HG02938 (cell line): ENCODE results near the gene PPP3CB.
"Not testable (repeated sequence)": the region's sequence is repeated elsewhere in the genome, so short reads cannot be mapped to it uniquely, and the experiment has no call there.

Source experiments
- ATAC-seq: cut with Tn5 transposase; IDR thresholded peaks from one replicate; pipeline ENCODE4 v1.9.1; 2021; ENCODE audit warnings: mild to moderate bottlenecking, moderate library complexity; ENCODE audit not compliant: unreplicated experiment

PPP3CB gene

DNA sequence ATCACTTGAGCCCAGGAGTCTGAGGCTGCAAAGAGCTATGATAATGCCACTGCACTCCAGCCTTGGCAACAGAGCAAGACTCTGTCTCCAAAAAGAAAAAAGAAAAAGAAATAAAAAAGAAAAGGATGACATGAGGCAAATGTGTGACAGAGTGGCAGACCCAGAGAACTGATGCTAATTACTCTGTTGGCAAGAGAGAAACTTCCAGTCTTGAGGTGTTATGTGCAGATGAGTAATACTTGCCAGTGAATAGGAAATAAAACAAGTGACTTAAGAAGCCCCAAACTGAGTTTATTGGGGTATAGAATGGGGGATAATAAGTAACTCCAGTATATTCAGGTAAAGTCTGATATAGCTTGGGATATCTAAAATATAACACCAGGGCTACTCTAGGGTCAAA is 72.5 kb downstream of the PPP3CB start:
- ATAC-seq: no peak

DNA sequence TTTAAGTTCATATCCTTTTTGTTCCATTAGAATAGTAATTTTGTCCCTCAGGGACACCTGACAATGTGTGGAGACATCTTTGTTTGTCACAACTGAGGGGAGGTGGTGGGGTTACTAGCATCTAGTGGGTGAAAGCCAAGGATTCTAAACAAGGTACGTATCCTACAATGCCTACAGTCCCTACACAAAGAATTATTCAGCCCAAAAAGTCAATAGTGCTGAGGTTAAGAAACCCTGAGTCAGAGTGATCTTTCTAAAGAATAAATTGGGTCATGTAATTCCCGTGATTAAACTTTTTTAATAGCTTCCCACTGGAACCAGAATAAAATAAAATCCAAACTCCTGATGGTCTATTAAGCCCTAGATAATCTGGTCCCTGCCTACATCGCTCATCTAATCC is 79.3 kb downstream of the PPP3CB start:
- no peak for ATAC-seq

DNA sequence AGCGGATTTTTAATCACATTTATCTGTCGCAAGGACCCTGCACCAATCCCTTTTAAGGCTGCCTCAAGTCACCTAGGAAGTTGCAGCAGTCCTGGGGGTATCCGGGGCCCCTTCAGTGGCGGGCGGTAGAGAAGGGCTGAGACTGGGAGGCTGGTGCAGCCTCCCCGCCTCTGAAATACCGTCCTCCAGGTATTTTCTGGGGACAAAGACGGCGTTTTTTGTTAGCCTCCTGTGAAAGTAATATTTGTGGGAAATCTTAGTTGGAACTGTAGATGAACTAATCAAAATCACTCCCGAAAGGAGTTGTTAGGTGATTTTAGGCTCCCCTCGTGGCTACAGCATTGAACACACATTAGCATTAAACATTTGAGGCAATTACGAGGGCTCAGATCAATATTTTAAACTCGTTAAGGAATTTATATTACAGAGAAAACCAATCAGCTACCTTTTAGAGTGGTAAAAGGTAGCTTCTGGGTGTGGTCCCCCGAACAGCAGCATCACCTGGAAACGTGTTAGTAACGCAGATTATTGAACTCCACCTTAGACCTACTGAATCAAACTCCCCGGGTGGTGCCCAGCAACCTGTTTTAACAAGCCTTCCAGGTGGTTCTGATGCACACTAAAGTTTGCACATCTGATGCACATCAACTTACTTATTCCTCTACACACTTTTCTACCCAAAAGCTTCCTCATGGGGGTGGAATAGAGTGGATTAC is 81.4 kb downstream of the PPP3CB start:
- peak; percentile 28 for ATAC-seq

DNA sequence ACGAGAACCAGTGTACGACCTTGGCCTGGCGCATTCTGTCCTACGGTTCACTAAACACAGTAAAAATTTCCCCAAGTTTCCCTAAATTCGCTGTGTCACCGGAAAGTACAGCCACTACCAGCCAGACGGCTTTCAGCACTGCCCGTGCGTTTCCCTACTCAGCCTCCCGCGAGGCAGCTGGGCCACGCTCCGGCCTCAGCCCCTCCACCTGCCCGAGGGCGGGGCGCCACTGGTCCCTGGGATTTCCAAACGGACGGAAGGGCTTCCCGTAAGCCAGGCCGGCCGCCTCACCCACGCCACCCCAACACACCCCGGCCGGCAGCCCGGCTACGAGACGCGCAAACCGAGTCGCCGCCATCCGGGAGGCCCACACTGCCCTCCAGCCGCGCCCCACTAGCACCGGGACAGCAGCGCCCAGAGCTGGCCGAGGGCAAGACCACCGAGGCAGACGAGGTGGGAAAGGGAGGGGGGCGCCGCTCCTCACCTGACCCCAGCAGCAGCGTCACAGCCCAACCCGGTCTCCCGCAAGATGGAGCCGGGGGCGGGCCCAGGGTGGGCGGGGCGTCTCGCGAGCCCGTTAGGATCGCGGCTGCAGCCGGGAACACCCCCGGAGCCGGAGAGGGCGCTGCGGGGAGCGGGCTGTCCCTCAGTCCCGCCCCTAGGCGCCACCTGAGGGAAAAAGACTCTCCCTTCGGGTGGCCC is 82.1 kb downstream of the PPP3CB start, which contains the start of gene ANXA7:
ANXA7 (minus strand) TSS at position 531 of the 702 bp plus-strand sequence. CDS start 13,202 bp downstream, outside the sequence.
- peak; percentile 78 for ATAC-seq

DNA sequence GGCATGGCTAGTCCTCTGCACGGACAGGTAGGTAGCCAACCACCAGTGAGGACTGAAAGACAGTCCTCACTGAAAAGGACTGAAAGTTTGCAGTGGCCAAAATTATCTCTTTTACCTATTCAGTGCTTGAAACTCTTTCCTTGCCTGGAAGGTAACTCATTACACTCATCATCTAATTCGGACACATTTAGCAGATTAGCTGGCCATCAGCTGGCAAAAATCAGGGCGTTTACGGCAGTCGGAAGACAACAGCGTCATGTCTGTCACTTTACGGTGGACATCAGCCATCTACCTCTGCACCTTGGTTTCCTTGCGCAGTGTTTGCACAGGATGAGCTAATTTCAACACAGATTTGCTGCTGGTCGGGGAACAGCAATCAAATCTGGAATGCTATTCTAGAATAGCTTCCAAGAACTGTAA is 82.7 kb downstream of the PPP3CB start:
- peak; percentile 39 for ATAC-seq

DNA sequence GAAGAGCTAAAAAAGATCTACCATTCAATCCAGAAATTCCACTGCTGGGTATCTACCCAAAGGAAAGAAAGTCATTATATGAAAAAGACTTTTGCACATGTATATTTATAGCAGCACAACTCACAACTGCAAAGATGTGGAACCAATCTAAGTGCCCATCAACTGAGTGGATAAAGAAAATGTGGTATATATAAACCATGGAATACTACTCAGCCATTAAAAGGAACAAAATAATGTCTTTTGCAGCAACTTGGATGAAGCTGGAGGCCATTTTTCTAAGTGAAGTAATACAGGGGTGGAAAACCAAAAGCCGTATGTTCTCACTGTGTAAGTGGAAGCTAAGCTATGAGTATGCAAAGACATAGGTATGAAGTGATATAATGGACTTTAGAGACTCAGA is 84.9 kb downstream of the PPP3CB start:
- no peak for ATAC-seq

DNA sequence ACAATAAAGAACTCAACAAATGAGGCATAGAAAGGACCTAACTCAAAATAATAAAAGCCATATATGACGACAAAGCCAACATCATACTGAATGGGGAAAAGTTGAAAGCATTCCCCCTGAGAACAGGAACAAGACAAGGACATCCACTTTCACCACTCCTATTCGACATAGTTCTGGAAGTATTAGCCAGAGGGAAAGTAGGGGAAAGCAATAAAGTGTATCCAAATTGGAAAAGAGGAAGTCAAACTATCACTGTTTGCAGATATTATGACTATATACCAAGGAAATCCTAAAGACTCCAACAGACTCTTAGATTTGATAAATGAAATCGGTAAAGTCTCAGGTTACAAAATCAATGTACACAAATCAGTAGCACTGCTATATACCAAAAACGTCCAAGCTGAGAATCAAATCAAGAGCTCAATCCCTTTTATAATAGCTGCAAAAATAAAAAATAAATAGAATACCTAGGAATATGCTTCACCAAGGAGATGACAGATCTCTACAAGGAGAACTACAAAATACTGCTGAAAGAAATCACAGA is 86.8 kb downstream of the PPP3CB start:
- ATAC-seq: no peak

DNA sequence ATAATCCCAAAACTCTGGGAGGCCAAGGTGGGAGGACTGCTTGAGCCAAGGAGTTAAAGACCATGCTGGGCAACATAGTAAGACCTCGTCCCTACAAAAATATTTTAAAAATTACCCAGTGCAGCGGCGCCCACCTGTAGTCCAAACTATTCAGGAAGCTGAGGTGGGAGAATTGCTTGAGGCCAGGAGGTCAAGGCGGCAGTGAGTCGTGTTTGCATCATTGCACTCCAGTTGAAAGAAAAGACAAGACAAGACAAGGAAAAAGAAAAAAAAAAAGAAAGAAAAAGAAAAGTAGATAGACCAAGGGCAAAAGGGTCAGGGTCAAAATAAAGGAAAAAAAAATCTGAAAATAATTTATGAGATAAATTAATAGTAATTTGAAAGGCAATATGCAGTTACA is 87.8 kb downstream of the PPP3CB start:
- ATAC-seq: no peak

DNA sequence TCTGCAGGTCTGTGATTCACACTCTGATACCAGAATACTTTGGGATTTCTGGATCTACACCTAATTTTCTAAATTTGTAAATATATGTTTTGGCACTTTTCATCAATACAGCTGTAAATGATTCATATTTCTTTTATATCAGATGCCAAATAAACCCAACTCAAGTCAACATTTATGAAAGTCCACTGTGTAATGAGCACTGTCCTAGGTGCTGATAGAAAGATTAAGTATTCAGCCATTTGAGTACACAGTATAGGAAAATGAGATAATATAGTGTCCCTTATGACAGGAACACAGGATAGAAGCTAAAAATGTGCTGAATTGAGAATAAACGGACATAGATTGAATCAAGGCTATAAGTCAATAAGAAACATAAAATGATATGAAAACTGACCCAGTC is 88.3 kb downstream of the PPP3CB start:
- no peak for ATAC-seq

DNA sequence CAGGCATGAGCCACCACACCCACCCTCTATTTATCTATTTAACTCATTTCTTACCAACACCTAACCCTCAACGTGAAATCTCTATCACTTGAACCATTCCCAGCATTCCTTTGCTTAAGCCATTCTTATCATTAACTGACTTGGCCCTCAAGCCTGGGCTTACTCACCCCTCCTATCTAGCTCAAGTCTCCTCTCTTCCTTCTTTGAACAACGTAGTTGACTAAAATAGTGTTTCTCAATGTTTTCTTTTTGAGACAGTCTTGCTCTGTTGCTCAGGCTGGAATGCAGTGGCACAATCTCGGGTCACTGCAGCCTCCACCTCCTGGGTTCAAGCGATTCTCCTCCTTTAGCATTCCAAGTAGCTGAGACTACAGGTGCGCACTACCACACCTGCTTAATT is 89.0 kb downstream of the PPP3CB start:
- ATAC-seq: no peak

DNA sequence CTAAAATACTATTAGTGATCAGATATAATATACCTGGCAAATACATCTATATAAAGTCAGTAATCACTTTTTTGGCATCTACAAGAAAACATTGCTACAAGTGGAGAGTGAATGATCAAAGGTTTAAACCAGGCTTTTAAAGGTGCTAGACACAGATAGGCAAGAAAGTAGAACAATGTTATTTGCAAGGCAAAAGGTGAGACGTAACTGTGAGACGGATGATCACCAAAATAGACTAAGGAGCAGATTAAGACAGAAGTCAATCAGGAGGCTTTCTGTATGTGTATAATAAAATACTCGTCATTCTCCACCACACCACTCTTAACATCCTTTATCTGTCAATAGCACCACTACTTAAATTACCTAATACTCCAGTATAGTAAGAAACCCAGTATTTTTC is 90.3 kb downstream of the PPP3CB start:
- ATAC-seq: no peak

DNA sequence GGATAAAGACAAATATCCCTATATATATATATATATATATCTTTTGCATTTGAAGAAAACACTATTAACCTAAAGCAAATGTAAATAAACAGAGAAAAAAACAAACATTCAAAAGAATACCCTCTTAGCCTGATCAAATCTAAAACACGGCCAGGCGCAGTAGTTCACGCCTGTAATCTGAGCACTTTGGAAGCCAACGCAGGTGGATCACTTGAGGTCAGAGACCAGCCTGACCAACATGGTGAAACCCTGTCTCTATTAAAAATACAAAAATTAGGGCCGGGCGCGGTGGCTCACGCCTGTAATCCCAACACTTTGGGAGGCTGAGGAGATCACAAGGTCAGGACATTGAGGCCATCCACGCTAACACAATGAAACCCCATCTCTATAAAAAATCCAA is 91.1 kb downstream of the PPP3CB start:
- no peak for ATAC-seq

DNA sequence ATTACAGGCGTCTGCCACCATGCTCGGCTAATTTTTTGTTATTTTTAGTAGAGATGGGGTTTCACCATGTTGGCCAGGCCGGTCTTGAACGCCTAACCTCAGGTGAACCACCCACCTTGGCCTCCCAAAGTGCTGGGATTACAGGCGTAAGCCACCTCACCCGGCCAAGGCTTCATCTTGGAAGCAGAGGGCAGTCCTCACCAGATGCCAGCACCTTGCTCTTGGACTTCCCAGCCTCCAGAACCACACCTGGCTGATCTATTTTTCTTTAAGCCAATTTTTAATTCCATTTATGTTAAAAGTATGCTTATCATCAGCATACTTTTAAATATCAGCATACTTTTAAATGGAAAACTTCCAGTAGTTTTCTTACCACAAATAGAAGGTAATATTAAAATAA is 94.2 kb downstream of the PPP3CB start:
- no peak for ATAC-seq

DNA sequence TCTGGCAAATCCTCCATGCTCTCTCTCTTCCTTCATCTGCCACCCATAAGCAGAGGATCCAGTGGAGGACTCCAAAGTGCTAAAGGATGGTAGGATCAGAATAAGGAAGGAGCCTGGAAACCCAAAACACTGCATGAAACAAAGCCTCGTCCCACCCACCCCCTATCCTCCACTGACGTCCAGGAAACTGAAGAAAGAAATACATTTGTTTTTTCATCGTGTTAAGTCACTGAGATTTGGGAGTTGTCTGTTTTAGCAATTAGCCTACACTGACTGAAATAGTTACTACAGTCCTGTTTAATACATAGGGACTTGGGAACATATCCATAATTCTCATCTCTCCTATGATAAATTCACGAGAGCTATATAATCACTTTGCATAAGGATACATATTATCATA is 96.8 kb downstream of the PPP3CB start:
- ATAC-seq: no peak

DNA sequence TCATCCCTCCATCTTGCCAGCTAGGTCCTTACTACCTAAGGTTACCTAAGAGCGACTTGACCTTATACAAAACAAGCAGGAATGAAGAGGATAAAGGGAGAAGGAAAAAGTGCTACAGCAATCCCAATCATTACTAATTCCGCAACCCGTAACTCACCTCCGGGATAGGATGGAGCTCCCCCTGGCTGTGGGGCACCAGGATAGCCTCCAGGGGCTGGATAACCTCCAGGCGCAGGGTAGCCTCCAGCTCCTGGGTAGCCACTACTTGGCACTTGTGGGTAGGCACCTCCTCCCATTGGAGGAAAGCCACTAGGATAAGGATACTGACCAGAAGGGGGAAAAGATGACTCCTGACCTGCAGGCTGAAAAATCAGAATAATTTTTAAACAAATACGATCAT is 97.8 kb downstream of the PPP3CB start:
- no peak for ATAC-seq

DNA sequence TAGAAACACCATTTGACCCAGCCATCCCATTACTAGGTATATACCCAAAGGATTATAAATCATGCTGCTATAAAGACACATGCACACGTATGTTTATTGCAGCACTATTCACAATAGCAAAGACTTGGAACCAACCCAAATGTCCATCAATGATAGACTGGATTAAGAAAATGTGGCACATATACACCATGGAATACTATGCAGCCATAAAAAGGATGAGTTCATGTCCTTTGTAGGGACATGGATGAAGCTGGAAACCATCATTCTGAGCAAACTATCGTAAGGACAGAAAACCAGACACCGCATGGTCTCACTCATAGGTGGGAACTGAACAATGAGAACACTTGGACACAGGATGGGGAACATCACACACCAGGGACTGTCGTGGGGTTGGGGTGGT is 101.5 kb downstream of the PPP3CB start:
- ATAC-seq: not testable (repeated sequence)

DNA sequence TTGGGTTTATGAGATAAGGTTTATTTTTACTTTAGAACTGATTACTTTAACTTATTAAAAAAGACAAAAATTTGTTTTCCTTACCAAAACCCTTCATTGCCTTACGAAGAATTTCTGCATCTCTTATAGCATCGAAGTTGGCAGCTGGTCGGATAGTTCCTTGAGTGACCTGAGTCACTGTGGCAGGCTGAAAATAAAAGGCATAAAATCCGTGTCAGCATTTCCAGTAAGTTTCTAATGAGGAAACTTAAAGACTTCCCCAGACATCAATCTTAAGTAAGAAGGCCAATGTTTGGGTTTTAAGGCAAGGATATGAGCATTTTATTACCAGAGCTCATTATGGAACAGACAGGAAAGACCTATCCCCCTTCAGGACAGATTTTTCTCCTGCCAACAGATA is 107.6 kb downstream of the PPP3CB start:
- ATAC-seq: no peak

DNA sequence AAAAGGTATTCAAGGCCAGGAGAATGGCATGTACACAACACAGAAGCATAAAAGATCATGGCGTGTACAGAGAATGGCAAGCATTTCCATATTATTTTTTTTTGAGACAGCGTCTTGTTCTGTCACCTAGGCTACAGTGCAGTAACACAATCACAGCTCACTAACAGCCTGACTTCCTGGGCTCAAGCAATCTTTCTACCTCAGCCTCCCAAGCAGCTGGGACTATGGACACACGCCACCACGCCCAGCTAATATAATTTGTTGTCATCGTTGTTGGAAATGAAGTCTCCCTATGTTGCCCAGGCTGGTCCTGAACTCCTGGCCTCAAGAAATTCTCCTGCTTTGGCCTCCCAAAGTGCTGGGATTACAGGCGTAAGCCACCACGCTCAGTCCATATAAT is 109.2 kb downstream of the PPP3CB start:
- ATAC-seq: no peak
